Breast epithelium (tissue), 3 donors: ENCODE measurements around the gene ADAM21.
"Not testable (repeated sequence)": the region's sequence is repeated elsewhere in the genome, so short reads cannot be mapped to it uniquely, and the experiment has no call there.

Source experiments
- POLR2A ChIP-seq: fragments of 450-650 bp; IDR thresholded peaks from one replicate; pipeline ENCODE4 v1.6.1; 2016; ENCODE audit warnings: antibody characterized with exemption, mild to moderate bottlenecking, moderate library complexity
- TF ChIP-seq, protein P1 (sequence below), 3 donors: fragments of 450-650 bp; IDR thresholded peaks; one replicate each; pipeline ENCODE4 v1.5.1; 2016 to 2017; ENCODE audit warnings: antibody characterized with exemption in 3 of 3, mild to moderate bottlenecking in 3 of 3, moderate library complexity in 3 of 3

DNA sequence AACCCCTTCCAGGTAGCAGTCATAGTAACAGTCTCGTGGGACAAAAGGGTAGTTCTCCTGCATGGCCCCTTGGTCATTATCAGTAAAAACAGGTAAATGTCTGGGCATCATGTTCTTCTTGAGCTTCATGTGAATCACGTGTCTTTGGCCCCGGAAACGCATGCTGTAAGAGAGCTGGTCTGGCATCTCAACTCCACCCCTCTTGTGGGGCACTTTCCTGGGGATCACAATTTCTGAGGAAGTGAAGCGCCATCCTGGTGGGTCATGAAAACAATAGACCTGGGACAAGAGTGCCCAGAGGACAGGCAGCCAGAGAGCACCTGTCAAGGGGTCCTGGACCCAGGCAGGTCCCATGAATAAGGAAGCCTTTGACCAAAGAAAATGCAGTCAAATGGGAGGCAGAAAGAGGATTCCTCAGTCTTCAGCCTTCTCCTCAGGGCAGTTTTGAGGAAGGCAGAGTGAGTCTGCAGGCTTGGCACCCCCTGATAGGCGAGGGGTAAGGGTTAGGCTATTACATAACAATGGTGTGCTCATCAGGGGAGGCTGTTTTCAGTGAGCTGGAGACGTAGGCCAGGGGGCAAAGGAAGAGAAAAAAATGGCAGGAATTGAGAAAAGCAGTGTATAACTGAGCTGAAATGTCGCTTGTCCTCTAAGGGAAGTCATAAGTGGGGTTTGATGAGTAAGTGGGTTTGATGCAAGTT is 19.0 kb downstream of the ADAM21 start:
- TF ChIP-seq, protein P1, sequence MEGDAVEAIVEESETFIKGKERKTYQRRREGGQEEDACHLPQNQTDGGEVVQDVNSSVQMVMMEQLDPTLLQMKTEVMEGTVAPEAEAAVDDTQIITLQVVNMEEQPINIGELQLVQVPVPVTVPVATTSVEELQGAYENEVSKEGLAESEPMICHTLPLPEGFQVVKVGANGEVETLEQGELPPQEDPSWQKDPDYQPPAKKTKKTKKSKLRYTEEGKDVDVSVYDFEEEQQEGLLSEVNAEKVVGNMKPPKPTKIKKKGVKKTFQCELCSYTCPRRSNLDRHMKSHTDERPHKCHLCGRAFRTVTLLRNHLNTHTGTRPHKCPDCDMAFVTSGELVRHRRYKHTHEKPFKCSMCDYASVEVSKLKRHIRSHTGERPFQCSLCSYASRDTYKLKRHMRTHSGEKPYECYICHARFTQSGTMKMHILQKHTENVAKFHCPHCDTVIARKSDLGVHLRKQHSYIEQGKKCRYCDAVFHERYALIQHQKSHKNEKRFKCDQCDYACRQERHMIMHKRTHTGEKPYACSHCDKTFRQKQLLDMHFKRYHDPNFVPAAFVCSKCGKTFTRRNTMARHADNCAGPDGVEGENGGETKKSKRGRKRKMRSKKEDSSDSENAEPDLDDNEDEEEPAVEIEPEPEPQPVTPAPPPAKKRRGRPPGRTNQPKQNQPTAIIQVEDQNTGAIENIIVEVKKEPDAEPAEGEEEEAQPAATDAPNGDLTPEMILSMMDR (IDR thresholded peaks at IDR 0.05): not testable (repeated sequence)
- TF ChIP-seq POLR2A: not testable (repeated sequence)
